RPMI8226 (cell line): ENCODE data around the gene SIRT5.

Experiments used
- DNase-seq: peaks from one replicate; pipeline ENCODE4 v3.0.0-alpha.2; 2015

Gene SIRT5

DNA sequence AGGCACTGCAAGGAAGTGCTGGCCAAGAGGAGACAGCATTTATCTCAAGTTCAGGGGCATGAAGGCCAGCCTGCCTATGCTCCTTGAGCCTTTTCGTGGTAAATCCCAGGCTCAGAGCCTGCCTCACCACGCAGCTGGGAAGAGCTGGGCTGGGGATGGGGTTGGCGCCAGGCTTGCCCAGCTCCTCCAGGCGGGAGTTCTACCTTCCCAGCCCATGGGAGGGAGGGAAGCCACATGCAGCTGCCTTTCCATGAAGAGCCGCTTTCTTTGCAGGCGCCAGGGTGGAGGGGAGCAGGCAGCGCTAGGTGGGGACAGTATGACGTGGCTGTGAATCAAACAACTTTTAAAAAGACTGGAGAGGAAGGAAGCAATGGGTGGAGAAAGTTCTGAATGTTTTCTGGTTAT, 19.5 kb upstream of the SIRT5 start:
- no peak for DNase-seq

DNA sequence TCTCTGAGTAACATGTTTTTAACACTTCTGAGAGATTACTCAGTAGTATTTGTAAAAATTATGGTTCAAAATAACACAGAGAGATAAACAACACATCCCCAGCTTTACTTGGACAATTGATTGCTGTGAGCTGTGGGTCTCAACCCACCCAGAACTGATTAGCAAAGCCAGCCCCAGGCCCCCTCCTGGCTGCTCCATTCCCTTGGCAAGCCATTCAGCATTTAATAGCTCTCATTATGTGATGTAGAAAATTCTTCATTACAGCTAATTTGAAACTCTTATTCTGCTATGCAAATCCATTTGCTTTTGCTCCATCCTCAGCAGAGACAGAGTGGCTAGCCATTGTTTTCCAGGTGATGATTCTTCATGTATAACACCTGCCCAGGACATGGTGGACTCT, 16.6 kb upstream of the SIRT5 start:
- DNase-seq: no peak

DNA sequence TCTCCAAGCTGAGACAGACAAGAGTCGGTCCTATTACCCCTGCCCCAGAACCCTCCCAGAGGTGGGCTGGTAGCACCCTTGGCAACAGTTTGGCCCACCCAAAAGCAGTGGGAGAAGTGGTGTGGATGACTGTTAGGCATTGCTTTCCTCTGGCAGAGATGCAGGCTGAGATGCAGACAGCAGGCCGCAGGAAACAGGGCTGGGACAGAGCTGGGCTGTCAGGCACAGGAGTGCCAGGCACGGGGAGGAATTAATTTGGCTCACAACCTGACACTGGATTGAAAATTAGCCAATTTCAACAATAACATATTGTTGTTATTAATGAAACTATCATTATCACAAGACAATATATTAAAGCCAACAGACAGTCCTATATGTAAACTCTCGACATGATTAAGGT, 15.7 kb upstream of the SIRT5 start:
- no peak for DNase-seq

DNA sequence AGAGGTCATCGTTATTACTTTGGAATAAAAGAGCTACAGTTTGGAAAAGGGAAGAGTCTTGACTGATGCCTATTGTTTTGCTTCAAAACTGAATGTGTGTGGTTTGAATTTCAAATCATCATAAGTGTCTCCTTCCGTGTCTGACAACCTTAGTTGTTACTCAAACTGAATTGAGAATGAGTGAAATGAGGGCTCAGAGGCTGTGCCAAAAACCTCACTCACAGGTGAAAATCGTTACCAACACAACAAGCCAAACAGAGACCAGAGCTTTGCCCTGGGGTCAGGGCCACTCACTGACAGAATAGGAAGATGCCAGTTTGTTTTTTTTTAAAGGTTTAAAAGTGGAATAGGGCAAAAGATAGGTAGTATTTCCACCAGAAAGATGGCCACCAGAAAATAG, 15.2 kb upstream of the SIRT5 start:
- peak; percentile 35 for DNase-seq

DNA sequence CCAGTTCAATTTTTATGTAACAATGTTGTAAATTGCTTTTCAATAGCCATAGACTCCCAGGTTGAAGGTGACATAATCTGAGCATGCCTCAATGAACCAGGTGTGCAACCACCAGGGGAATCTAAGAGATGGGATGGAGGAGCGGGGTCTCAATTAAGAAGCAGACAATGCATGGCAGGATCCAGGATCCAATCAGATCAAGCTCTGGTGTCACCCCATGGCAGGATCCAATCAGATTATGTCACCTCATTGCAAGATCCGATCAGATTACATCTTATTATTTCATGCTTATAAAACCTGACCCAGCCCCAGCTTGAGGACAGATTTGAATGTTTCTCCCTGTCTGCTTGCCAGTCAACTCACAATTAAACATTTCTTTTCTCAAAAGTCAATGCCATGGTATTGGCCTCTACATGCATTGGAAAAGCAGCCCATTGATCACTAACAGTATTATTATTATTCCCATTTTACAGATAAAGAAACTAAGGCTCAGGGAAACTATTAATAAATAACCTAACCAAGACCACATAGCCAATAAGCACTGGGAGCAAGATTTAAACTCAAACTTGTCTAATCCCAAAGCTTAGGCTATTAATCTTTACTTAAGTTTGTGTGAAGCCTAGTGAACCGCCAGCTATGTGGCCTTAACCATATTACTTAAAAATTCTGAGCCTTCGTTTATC, 14.3 kb upstream of the SIRT5 start:
- no peak for DNase-seq

DNA sequence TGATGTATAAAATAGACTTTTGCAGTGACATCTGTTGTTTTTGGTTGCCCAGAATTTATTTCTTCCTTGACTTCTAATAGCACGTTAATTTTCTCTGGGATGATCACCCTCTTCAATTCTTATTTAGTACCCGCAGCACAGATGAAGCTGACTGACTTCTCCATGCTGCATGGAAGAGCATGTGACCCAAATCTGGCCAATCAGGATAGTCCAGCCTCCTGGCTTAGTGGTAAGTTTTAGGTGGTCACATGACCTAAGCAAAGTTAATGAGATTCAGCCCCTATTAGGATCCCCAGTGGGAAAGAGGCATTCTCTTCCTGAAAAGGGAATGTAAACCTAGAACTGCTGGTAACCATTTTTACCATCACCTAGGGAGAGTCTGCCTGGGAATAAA, 13.8 kb upstream of the SIRT5 start:
- no peak for DNase-seq

DNA sequence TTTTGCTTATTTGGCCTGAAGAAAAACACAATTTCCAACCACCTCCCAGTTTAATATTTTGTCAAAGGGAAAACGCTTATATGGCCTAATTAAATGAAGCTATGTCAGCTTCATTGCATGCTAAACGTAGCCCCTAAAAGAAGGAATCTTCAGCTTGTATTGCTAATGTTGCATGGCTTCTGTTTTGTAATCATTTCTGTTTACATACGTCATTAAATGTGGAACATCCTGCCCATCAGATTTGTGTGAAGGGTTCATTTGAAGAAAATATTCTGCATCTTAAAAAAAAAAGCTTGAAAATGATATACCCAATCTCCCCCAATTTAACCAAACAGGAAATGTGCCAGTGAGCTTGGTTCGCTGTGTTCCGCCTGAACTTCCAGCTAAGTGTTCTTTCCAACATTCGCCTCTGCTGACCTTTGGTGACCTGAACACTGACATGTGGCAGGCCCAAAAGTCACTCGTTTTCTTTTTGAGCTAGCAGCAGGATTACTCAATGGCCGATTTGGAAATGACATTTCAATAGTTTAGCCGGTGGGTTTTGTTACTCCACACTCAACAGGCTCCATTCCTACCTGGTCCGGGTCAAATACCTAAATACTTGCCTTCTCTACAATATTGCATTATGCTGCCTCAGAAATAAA, 12.7 kb upstream of the SIRT5 start:
- no peak for DNase-seq

DNA sequence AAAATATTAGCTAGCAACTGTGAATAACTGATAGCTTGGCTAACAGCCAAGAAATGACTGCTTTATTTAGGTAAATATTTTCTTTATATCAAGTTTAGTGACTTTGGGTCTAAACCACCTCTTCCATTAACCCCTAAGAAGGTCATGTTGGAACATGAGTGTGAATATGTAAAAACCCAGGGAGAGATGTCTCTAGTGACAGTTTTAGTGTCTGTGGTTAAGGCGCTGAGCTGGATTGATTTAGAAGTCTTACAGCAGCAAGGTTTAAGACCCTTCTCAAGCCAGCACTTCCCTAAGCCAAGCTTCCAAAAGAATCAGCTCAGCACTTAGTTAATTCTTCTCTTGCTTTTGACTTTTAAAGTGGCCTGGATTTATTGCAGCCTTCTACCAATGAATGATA, 11.4 kb upstream of the SIRT5 start:
- DNase-seq: no peak

DNA sequence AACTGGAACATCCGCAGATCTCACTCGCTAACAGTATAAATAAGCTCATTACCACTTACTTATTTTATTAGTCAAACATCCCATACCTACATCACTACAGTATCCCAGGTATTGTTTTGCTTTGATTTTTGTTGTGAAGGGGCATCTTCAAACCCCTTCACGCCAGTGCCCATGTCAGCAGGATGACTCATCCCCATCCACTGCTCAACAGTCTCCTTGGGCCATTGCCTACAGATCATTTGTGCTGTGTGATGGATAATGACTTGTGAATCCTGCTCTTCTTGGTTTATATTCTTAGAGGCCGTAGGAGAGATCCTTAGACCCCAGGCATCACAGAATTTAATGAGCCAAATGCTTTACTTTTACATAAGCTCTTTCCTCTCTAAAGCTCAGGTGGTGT, 8.5 kb upstream of the SIRT5 start:
- no peak for DNase-seq

DNA sequence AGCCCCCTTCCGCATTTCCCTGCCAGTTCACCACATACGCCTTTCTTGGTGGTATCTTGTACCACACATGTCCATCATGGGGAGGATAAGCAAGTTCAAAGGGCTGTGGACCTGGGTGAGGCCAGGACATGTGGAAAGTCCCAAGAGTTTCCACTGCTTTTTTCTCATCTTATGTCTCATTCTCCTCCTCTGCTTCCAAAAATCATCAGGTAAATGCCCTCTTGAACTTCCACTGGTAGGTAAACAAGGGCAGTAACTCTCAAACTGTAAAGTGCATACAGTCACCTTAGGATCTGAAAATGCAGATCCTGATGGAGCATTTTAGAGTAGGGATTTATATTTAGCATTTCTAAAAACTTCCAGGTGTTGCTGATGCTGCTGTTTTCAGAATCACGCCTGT, 7.9 kb upstream of the SIRT5 start:
- peak; percentile 39 for DNase-seq

DNA sequence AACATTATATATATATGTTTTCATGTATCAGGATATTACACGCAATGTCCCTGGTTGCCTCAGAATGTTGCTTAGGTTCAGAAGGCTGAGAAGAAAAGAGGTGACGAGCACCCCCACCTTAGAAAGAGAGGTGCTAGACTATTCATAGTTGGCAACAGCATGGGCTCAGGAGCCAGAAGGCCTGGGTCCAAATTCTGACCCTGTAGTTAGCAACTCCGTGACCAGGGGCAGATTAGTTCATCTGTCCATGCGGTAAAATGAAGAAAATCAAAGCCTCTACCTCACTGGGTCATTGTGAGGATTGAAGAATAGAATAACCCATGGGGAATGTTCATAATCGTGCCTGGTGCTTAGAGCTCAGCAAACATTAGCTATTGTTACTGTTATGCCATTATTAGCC, 5.4 kb upstream of the SIRT5 start:
- no peak for DNase-seq

DNA sequence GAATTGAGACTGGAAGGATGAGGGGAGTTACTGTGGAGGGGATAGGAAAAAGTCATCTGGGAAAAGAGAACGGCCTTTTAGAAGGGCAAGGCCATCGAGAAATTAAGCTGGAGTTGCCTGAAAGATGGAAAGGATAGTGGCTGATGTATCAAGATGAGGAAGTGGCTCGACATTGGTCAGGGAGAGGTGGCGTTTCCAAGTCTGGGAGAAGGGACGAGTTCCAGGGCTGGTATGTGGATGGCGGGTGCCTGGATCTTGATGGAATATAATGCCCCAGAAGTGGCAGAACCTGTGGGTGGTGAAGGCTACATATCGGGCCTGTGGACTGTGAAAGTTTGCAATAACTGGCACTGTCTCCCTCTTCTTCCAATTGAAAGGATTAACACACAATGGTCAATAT, 2.2 kb upstream of the SIRT5 start:
- DNase-seq: no peak

DNA sequence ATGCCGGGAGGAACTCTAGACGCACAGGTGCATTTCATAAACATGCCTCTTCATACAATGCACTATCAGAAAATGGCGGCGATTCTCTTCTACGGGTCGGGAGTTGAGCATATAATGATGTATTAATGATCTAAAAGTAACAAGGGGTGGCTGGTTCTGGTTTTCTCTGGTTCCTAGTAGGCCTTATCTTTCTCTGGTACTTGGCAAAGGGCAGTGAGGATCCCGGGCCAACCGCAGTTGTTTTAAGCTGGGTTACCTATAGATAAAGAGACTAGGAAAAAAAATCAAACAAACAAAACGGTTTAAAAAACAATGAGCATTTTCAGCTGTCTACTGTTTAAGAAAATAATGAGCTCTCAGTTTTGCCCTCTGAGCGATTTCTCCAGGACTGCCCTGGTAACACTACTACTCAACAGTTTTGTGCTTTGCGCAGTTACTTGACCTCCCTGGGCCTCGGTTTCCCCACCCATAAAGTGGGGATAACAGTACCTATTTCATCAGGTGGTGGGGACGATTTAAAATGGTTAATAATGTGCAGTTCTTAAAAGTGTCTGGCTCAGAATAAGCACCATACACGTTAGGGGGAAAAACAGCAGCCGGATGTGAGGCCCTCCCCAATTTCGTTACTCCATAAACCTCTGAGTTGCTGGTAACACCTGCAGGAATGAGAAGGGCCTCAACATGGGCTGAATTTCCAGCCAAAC, 1.3 kb upstream of the SIRT5 start:
- no peak for DNase-seq

DNA sequence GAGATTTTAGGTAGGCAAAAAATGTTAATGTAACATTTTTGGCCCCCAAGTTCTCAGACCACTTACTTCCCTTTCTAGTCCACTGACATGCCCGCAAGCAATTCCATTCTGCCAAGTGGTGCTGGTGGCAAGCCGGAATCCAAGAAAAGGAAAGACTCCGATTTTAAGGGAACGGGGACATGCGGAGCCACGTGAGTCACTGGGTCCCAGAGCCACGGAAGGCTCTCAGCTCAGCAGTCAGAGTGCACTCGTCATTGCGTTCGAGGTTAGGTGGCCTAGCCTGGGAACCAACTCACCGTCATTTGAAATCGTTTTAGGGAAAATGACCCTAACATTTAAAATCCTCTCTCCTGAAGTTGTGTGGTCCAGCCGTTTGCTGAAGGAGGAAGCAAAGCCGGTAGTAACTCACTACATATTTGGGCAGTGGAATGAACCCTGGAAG, 711 bp upstream of the SIRT5 start:
- DNase-seq: peak; percentile 53

DNA sequence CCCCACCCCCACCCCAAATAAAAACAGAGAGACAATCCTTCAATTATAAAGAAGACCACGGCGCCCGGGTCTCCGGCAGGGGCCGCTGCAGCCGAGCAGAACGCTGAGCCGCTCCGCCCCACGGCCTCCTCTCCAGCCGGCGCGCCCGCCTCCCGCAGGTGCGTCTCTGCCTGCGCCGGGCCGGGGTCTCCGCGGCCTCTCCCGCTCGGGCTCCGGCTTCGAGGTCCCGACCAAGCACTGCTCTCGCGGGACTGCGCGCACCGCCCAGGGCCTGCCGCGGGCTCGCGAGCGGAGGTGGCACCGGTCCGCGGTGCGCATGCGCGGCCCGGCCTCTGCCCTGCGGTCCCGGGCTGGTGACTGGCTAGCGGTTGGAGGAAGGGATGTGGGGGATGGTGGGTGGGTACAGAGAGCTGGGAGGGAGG, 241 bp upstream of the SIRT5 start:
- peak; percentile 99 for DNase-seq

DNA sequence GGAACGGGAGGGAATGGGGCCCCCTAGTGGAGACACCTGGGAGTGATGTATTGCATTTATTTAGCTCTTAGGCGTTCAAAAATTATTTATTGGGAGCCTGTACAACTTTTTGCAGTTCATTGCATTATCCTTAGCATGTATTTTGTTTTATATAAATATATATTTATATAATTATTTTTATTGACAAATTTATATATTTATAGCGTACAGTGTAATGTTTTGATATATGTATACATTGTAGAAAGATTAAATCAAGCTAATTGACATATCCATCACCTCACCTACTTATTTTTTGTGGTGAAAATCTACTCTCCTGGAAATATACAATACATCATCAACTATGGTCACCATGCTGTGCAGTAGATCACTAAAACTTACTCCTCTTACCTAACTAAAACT, 975 bp downstream of the SIRT5 start:
- DNase-seq: no peak

DNA sequence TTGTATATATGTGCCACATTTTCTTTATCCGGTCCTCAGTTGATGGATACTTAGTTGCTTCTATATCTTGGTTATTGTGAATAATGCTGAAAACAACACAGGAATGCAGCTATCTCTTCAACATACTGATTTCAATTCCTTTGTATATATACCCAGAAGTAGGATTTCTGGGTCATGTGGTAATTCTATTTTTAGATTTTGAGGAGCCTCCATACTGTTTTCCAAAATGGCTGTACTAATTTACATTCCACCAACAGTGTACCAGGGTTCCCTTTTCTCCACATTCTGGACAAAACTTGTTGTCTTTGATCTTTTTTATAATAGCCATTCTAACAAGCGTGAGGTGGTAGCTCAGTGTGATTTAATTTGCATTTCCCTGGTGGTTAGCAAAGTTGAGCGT, 1.6 kb downstream of the SIRT5 start:
- DNase-seq: no peak

DNA sequence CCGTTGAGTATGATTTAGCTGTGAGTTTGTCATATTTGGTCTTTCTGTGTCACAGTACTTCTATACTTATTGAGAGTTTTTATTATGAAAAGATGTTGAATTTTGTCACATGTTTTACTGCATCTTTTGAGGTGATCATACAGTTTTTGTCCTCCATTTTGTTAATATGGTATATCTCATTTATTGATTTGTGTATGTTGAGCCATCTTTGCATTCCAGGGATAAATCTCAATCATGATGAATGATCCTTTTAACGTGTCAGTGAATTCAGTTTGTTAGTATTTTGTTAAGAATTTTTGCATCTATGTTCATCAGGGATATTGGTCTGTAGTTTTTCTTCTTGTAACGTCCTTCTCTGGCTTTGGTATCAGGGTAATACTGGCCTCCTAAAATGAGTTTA, 3.5 kb downstream of the SIRT5 start:
- no peak for DNase-seq

DNA sequence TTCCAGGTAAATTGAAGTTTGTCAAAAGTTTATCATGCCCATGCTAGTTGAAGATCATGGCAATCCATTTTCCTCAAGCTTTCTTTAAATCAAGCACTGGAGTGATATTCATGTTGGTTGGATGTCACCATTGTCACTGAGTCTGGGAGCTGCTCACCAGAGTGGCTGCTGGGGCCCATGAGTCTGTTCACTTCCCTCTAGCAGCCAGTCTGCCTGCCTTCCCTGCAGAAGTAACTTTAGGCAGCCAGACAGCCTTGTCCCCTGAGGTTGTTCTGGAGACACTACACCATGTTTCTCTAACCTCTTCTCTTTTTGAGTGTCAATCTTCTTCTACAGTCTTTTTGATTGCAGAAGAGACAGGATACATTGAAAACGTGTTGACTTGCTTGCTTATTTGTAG, 5.5 kb downstream of the SIRT5 start:
- no peak for DNase-seq

DNA sequence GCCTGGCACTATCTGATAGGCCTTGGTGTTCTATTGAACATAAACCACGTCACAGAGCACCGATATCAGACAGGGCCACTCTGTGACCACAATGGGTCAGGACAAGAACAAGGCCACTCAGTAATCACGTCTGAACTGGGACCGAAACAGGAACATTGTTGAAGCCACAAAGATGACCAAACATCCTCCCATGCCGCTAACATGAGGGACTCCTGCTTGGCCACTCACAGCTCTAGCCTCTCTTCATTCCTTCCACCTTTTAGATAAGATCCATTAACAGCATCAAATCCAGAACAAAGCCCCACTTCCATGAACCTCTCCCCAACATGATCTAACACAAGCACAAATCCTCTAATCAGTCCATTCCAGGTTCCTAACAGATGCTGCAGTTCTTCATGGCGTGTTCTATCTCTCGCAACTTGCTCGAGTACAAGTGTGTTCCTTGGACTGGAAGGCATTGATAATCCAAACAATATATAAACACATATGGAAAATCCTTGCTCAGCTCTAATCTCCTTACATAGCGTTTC, 7.4 kb downstream of the SIRT5 start:
- no peak for DNase-seq

DNA sequence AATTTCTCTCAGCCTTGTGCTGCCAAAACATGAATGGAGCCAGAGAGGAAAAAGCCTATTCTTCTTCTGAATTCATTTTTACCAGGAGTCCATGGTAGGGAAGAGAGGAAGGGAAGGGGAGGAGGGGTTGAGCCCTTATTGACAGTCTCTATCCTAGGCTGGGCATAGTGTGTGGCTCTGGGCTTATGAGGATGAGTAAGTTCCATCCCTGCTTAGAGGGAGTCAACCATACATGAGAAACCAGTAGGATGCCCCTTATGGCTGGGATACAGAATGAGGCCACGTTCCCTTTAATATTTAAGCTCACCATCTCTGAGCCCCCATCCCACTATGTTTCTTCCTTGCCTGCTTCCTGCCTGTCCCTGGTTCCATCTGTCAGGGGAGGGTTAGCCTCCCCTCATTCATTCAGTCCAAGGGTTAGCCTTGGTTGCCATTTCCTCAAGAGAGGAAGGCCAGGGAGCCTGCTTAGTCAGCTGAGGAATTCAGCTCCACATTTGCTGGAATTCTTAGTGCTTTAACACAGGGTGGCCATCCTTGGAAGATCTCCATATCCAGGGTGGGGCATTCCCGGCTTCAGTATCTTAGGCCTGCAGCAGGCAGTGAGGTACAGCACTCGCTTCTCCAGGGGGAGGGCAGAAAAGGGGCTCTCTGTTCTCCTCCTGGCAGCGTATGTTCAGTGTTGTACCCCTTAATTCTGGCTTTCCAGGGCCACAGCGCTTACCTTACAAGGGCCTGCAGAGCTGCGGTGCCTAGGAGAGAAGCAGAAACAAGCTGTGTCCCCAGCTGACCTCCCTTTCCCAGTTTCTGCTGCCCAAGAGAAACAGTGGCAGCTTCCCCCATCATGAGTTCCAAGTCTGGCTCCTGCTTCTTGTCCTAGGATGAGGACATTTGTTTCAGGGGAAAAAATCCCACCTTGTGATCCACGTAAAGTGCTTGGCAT, 12.5 kb downstream of the SIRT5 start:
- no peak for DNase-seq

DNA sequence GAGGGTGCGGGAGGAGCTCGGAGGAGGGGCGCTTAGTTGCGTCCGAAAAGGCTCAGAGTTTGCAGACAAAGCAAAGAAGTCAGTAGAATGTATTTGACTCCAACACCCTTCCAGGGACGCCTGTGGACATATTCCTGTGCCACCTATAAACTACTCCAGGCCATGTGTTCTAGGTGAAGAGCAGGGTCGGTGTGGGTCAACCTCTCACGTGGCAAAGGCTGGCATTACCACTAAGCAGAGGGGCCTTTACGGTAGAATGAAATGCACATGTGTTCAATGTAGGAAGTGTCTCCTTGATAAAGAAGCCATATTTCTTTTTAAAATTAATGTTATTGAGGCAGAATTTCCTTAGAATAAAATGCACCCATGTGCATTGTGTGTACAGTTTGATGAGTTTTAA, 15.4 kb downstream of the SIRT5 start:
- no peak for DNase-seq

DNA sequence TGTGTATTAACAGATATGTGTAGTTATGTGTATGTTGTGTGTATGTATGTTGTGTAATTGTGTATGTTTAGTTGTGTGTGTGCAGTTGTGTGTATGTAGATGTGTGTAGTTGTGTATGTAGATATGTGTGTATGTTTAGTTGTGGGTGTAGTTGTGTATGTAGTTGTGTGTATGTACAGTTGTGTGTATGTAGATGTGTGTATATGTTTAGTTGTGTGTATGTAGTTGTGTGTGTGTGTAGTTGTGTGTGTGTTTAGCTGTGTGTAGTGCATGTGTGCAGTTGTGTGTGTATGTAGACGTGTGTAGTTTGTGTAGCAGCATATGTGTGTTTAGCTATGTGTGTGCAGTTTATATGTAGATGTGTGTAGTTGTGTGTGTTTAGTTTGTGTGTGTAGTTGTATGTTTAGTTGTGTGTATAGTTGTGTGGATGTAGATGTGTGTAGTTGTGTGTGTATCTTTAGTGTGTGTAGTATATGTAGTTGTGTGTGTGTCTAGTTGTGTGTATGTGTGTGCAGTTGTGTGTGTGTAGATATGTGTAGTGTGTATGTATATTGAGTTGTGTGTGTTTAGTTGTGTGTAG, 16.3 kb downstream of the SIRT5 start:
- no peak for DNase-seq
